NCI-H2029 treated with DMSO at 0.1 percent for 48 hours (cell line): ENCODE measurements around the gene CHST15.

Experiments used
- DNase-seq: peaks from one replicate; lab custom pipeline; 2025; lab: John Stamatoyannopoulos, UW

Gene CHST15

GRCh38 chr10:124065382-124066125 lies 27.8 kb downstream of the CHST15 start:
- no peak for DNase-seq

DNA sequence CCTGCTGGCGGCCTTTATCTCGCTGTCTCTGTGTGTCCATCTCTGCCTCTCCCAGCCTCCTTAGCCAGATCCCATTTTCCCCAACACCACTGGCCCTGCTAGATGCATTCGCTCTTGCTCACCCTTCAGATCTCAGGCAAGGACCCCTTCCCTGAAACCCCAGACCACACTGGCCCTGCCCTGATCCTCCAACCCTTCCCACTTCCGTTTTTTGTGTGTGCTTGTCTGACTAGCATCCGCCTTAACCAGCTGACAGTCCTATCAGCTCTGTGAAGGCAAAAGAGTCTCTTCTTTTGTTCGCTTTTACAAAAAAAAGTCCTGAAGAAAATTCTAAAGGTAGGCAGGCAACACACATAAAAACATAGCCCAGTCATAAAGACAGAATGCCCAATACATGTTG lies 28.7 kb downstream of the CHST15 start:
- no peak for DNase-seq

GRCh38 chr10:124063750-124064603 lies 29.4 kb downstream of the CHST15 start:
- DNase-seq = peak; percentile 19

GRCh38 chr10:124062390-124062789 lies 31.0 kb downstream of the CHST15 start:
- no peak for DNase-seq

DNA sequence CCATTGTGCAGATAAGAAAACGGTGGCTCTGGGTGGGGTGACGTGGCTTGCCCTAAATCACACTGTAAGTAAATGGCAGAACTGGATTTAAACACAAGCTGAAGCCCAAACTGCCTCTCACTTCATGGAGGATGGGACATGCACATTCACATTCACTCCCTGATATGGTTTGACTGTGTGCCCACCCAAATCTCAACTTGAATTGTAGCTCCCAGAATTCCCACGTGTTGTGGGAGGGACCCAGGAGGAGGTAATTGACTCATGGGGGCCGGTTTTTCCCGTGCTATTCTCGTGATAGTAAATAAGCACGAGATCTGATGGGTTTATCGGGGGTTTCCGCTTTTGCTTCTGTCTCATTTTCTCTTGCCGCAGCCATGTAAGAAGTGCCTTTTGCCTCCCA lies 32.4 kb downstream of the CHST15 start:
- no peak for DNase-seq

- no peak for DNase-seq
Measured at GRCh38 chr10:124060148-124060720, 33.2 kb downstream of the CHST15 start.

DNA sequence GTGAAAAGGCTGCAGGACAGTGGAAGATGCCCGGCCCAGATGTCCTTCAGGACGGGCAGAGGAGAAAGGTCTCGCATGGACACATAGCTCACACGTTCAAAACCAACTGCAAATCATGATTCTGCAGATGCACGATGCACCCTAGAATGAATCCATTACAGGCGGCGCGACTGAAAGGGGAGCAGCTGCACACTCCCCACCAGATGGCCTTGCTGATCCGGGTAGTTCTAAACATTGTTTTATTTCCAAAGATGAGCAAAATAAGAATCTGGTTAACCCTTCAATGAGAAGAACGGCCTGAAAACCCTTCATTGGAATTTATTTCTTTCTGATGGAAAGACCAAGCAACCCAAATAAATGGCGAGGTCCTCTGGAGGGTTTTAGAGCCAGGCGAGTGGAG lies 33.8 kb downstream of the CHST15 start:
- DNase-seq = no peak

- no peak for DNase-seq
Measured at GRCh38 chr10:124058346-124059003, 34.9 kb downstream of the CHST15 start.

DNA sequence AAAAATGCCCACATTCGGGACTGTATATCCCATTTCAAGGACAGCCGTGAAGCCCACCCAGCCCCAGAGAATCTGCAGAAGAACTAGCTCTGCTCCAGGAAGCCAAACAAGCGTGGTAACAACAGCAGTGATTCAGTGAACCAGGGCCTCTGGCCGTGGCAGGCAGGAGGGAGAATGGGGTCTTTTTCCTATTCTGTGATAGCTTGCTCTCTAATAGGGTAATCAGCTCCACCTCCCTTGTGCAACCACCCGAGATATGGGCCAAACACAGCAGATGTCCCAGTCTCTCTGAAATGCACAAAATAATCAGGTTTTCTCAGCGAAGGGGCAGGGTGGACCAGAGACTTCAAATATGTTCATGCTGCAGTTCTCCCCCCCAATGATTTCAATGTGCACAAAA lies 35.8 kb downstream of the CHST15 start:
- no peak for DNase-seq

DNA sequence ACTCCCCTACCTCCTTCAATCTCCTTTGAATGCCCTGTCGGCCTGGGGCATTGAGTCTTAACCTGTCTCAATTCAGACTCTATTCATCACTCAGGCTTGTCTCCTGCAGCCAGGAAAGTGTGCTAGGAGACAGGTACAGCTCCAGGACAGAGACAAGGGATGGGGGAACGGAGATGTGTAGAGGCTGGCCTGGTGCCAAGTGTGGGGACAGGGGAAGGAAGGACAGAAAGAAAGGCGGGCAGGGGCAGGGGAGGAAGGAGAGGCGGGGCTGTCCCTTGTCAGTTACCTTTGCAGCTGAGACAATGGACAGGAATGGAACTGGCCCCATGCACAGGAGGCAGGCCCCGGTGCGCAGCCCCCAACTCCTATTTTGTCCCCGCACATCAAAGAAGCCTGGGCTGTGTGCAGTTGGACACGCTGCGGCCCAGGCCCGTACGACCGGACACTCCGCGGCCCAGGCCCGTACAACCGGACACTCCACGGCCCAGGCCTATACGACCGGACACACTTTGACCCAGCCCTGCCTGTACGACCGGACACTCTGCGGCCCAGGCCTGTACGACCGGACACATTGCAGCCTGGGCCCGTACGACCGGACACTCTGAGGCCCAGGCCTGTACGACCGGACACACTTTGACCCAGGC lies 36.9 kb downstream of the CHST15 start:
- no peak for DNase-seq

- DNase-seq = peak; percentile 2
Measured at GRCh38 chr10:124053971-124054370, 39.4 kb downstream of the CHST15 start.

- DNase-seq = no peak
Measured at GRCh38 chr10:124052561-124052960, 40.8 kb downstream of the CHST15 start.

DNA sequence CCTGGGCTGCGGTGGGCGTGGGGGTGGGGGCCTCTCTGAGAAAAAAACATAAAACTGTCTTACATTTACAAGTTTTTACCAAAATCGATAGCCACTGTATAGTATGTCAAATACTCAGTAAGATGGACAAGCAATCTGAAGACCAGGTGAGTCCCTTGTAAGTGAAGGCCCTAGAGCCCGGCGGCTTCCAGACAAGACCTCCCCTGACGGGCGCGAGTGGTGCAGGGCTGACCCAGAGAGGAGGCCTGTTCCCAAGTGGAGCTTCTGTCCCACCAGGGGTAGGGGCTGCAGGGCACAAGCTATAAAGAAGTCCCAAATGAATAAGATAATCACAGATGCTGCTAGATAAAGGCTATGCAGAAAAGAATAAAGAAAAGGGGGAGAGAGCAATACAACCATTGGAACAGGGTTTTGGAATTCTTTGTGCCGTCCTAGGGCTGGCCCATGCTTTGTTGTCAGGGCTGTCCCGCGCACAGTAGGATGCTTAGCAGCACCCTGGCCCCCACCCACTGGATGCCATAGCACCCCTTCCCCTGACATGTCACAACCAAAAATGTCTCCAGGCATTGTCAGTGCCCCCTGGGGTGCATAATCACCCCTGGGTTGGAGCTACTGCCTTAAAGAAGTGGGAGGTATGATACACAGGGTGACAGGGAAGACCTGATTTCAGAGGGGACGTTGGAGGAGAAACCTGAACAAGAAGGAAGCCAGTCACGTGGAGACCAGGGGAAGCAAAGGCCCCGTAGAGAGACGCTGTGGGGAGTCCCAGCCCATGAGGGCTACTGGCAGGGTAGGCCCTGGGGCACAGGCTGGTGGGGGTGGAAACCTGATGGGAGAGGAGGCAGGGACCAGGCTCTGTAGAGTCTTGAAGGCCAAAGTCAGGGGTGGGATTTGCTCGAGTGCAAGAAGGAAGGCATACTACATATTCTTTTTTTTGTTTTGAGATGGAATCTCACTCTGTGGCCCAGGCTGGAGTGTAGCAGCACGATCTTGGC lies 43.1 kb downstream of the CHST15 start:
- no peak for DNase-seq

- no peak for DNase-seq
Measured at GRCh38 chr10:124049484-124049883, 43.9 kb downstream of the CHST15 start.

GRCh38 chr10:124048371-124049290 lies 44.8 kb downstream of the CHST15 start:
- DNase-seq = no peak

GRCh38 chr10:124047427-124048152 lies 45.8 kb downstream of the CHST15 start:
- DNase-seq = no peak

DNA sequence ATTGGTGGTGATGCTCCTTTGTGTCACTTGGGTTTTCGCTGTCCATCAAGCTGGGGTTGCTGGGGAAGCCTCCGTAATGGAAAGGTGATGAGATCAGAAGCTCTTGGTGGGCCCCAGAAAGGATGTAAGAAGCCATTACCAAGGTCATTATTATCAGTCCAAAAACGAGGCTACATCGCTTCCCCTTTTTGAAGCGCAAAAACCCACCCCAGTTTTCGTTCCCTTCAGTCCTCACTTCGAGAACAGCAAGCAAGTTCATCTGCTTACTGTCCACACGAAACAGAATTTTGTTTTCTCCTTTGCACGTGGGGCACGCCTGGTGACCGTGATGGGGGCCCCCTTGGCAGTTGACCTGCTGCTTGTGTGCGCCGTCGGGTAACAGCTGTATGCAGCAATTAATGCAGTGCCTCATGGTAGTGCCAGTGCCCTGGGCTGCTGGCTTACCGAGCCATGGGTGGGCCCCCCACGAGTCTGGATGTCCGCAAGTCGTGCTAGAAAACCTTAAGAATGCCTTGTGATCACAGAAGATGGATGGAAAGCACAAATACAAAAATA lies 47.5 kb downstream of the CHST15 start:
- no peak for DNase-seq

DNA sequence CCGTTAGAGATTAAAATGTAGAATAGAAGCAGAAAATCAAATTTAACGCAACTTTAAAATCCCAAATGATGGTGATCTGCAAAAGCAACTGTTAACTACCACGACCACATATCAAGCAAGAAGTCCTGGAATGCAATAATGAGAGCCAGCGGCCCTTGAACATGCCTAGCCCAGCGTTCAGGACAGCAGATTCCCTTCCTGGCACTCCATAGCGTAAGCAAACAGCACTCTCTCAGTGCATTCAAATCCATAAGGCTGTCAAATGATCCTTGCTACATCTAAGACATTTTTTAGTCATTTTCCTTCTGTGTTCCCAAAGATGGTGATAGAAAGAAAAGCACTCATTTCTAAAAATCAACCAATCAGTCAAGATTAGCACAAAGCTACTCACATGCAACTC lies 48.1 kb downstream of the CHST15 start:
- DNase-seq = no peak
